ENCODE data around the gene UNC5B. TPM values are rescaled to one million over a fixed set of nuclear protein-coding genes. Genes with fewer than 3 reads are reported as not detected.

UNC5B gene
- total RNA-seq, 4 donors from 2014 or later, result 4.2 to 17.6 (median 8.0) TPM

DNA sequence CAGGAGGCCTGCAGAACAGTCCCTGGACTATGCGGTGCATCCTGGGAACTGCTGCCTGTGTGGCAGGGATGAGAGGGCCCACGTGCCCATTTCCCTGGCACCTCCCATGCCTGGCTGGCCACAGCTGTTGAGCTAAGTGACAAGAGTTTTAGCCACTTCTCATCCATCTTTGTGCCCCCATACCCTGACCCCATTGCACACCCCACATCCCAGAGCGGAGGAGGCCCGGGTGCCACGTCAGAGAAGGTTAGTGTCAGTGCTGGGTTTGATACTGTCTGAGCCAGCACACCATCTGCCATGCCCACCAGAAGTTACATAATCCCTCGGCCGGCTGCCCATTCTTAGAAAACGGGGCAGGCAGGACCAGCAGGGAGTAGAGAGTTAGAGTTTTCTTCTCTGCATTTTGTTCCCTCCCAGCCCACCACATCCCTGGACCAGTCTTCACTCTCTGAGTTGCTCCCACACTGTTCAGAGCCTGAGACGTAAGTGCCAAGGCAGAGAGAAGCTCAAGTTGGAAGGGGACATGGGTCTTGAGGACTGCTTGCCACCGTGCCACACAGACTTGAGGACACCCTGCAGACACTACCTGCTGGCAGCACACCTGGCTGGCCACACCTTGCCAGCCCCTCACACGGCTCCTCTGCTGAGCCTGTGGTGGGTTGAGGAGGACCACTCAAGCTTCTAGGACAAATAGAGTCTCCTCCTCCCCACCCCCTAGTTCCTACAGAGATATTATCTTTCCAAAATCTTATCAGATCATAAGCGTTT lies 13.1 kb downstream of the UNC5B start:
- WGBS, 2 donors, result 83 to 84% methylated on average over 12 of the region's 12 CpGs
- no peak overlapping the region for H3K4me3 ChIP-seq (ENCODE audit: low read depth, poor library complexity, severe bottlenecking)
- TF ChIP-seq, protein P1, sequence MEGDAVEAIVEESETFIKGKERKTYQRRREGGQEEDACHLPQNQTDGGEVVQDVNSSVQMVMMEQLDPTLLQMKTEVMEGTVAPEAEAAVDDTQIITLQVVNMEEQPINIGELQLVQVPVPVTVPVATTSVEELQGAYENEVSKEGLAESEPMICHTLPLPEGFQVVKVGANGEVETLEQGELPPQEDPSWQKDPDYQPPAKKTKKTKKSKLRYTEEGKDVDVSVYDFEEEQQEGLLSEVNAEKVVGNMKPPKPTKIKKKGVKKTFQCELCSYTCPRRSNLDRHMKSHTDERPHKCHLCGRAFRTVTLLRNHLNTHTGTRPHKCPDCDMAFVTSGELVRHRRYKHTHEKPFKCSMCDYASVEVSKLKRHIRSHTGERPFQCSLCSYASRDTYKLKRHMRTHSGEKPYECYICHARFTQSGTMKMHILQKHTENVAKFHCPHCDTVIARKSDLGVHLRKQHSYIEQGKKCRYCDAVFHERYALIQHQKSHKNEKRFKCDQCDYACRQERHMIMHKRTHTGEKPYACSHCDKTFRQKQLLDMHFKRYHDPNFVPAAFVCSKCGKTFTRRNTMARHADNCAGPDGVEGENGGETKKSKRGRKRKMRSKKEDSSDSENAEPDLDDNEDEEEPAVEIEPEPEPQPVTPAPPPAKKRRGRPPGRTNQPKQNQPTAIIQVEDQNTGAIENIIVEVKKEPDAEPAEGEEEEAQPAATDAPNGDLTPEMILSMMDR (IDR thresholded peaks at IDR 0.05), result no peak
- no peak for TF ChIP-seq POLR2A (IDR thresholded peaks at IDR 0.05)
- intact Hi-C loops (cut with DNase I; ENCODE audit: low total_unique reads), result no loop called here
- DNase-seq (ENCODE audit: low spot score in 2 of 2), result no peak

DNA sequence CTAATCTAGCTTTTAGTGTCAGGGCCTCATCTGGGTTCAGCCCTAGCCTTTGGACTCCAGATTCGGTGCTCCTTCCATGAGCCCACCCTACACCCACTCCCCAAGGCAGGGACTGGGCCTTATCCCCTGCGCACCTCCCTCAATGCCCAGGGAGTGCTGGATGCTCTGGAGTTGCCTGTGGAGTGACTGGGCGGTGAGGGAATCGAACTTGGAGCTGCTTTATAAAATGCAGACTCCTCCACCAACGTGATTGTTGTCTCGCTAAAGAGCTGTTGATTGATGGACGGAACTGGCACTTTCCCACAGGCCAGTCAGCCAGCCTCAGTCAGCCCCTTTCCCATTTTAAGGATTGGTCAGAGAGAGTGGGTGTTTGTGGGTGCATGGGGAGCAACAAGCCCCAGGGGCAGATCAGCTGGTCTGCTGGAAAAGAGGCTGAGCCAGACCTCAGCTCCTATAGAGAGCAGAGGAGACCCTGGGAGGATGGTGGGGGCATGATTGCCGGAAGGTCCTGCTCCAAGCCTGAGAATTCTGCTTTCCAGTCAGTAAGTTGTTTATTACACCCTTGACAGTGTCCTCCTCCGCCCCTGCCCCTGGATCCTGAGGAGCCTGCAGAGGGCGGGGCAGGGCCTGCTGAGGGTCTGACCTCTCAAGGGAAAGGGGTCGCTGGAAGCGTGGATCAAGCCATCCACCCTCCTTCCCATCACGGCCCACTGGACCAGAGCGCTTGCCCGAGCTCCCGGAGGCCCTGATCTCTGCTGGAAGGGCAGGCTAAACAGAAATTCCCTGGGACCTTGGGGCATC lies 16.7 kb downstream of the UNC5B start:
- no peak for DNase-seq (ENCODE audit: low spot score in 2 of 2)
- no peak overlapping the region for H3K4me3 ChIP-seq (ENCODE audit: low read depth, poor library complexity, severe bottlenecking)
- TF ChIP-seq, protein P1 (IDR thresholded peaks at IDR 0.05), result no peak
- TF ChIP-seq POLR2A (IDR thresholded peaks at IDR 0.05), result no peak
- WGBS, 2 donors, result 78 to 90% methylated on average over 16 of the region's 16 CpGs
- intact Hi-C loops (cut with DNase I; ENCODE audit: low total_unique reads), result no loop called here

DNA sequence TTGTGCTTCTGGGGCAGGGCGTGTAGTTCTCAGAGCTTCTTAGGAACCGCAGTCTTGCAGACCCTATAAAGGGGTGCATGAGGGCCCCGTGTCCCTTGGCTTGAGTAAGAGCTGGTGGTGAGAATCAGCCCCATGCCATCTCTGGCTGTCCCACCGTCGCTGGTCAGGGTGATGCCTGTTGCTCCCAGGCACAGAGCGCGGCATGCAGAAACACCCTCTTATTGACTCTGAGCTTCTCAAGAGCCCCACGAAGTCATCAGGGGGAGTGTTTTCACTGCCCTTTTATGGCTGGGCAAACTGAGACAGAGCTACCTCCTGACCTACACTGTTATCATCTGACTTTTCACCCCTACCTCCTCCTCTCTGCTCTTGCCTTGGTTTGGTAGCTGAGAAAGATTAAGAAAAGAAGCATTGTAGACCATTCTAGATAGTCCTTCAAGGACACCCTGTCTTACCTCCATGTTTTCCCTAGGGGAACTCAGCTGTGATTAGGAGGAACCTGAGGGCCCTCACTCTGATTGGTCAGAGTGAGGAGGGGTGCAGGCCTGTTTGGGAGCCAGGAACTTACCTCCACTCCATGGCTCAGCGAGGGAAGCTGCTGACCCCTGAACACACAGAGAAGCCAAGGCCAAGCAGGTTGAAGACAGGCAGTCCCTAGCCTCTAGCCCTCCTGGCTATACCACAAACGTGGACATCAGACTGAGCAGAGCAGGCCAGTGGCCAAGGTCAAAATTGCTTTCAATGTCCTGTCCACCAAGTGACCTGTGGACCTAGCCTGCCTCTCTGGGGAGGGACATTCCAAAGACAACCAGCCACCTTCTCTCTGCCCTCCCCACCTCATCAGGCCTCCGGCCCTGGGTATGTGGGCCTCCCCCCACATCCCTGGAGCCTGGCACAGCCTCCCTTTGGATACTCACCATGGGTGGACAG lies 17.6 kb downstream of the UNC5B start:
- no peak for DNase-seq (ENCODE audit: low spot score in 2 of 2)
- intact Hi-C loops (cut with DNase I; ENCODE audit: low total_unique reads), result no loop called here
- no peak overlapping the region for H3K4me3 ChIP-seq (ENCODE audit: low read depth, poor library complexity, severe bottlenecking)
- TF ChIP-seq POLR2A (IDR thresholded peaks at IDR 0.05), result no peak
- TF ChIP-seq, protein P1 (IDR thresholded peaks at IDR 0.05), result no peak
- 86 to 92% methylated on average over 11 of the region's 11 CpGs for WGBS, 2 donors

DNA sequence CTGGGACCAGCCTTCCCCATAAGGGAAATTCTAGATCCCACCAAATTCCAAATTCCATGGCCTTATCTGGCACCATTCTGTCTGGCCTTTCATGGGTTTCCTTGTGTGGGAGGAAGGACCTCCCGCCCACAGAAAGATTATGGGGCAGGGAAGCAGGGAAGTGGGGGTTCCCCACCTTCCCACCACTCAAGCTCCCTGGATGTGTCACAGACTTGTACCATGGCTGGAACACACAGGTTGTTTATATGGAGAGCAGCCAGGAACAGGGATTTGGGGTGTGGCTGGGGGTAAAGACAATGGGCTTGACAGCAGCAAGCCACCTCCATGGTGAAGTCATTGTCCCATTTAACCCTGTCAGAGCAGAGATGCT lies 18.3 kb downstream of the UNC5B start:
- no peak overlapping the region for H3K4me3 ChIP-seq (ENCODE audit: low read depth, poor library complexity, severe bottlenecking)
- WGBS, 2 donors, result 100% methylated on average over 1 of the region's 1 CpG
- intact Hi-C loops (cut with DNase I; ENCODE audit: low total_unique reads), result no loop called here
- no peak for DNase-seq (ENCODE audit: low spot score in 2 of 2)
- TF ChIP-seq POLR2A (IDR thresholded peaks at IDR 0.05), result no peak
- TF ChIP-seq, protein P1 (IDR thresholded peaks at IDR 0.05), result no peak

DNA sequence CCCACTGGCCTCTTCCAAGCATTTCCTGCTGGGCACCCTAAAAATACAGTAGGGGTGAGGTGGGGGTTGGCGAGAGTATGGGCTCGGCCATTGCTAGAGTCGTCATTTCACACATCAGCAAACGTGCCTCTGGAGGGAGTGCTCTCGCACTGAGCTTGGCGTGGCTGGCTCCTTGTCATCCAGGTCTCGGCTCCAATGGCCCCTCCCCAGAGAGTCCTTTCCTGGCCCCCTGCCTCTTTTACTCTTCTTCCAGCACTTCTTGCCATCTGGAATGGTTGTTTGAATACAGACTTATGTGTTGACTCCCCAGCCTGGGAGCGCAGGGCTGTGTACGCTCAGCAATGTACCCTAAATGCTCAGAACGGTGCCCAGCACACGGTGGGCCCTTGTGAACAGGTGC lies 18.8 kb downstream of the UNC5B start:
- WGBS, 2 donors, result 88 to 92% methylated on average over 11 of the region's 11 CpGs
- DNase-seq (ENCODE audit: low spot score in 2 of 2), result no peak
- intact Hi-C loops (cut with DNase I; ENCODE audit: low total_unique reads), result no loop called here
- no peak for TF ChIP-seq POLR2A (IDR thresholded peaks at IDR 0.05)
- TF ChIP-seq, protein P1 (IDR thresholded peaks at IDR 0.05), result no peak
- no peak overlapping the region for H3K4me3 ChIP-seq (ENCODE audit: low read depth, poor library complexity, severe bottlenecking)
